ENCODE data around the gene PRKAG2. TPM values are rescaled to one million over a fixed set of nuclear protein-coding genes. Genes with fewer than 3 reads are reported as not detected.

PRKAG2 gene
- total and polyA plus RNA-seq, 2 experiments from 2014 or later, result 9.1 to 14.9 TPM

DNA sequence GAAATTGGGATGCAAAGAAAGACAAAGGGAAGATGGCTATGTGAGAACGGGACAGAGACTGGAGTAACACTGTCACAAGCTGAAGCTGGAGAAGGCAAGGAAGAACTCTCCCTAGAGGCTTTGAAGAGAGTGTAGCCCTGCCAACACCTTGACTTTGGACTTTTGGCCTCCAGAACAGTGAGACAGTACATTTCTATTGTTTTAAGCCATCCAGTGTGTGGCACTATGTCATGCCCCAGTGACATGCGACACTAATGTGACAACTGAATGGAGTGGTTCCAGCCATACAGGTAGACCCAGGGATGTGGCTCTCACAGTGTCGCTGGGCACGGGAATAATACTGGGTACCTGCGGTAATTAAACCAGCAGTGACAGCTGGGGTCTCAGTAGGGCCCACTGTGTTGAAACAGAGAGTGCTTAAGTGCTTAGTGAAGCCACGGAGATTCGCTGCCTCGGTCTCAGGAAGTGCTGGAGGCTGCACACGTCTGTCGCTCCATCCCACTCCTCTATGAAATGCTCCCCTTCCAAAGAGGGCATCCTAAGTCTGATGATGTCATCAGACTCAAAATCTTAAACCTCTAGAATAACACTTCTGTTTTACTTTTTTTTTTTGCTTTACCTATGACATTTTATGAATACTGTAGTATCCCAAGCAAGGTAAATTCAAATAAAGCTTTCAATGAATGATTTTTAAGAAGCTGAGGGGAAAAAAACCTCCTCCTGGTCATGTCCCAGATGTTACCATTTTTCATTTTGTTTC lies 202.6 kb downstream of the PRKAG2 start:
- no peaks in the 10 kb centered on the region; the same call in 1 of the 2 replicates for H3K4me1 ChIP-seq (ENCODE audit: insufficient read depth)
- DNase-seq (ENCODE audit: low spot score) (no peak), ATAC-seq (no peak)
- no peak overlapping the region for H3K4me2 ChIP-seq
- TF ChIP-seq NANOG (IDR thresholded peaks at IDR 0.05; ENCODE audit: borderline replicate concordance), result no peak
- no peak for TF ChIP-seq CREB1 (CRISPR knock-in tag; IDR thresholded peaks at IDR 0.05; ENCODE audit: low read depth)
- TF ChIP-seq, protein P1, sequence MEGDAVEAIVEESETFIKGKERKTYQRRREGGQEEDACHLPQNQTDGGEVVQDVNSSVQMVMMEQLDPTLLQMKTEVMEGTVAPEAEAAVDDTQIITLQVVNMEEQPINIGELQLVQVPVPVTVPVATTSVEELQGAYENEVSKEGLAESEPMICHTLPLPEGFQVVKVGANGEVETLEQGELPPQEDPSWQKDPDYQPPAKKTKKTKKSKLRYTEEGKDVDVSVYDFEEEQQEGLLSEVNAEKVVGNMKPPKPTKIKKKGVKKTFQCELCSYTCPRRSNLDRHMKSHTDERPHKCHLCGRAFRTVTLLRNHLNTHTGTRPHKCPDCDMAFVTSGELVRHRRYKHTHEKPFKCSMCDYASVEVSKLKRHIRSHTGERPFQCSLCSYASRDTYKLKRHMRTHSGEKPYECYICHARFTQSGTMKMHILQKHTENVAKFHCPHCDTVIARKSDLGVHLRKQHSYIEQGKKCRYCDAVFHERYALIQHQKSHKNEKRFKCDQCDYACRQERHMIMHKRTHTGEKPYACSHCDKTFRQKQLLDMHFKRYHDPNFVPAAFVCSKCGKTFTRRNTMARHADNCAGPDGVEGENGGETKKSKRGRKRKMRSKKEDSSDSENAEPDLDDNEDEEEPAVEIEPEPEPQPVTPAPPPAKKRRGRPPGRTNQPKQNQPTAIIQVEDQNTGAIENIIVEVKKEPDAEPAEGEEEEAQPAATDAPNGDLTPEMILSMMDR (conservative IDR thresholded peaks at IDR 0.05; ENCODE audit: low read depth in 2 of 2), result no peak
- TF ChIP-seq, protein P2, sequence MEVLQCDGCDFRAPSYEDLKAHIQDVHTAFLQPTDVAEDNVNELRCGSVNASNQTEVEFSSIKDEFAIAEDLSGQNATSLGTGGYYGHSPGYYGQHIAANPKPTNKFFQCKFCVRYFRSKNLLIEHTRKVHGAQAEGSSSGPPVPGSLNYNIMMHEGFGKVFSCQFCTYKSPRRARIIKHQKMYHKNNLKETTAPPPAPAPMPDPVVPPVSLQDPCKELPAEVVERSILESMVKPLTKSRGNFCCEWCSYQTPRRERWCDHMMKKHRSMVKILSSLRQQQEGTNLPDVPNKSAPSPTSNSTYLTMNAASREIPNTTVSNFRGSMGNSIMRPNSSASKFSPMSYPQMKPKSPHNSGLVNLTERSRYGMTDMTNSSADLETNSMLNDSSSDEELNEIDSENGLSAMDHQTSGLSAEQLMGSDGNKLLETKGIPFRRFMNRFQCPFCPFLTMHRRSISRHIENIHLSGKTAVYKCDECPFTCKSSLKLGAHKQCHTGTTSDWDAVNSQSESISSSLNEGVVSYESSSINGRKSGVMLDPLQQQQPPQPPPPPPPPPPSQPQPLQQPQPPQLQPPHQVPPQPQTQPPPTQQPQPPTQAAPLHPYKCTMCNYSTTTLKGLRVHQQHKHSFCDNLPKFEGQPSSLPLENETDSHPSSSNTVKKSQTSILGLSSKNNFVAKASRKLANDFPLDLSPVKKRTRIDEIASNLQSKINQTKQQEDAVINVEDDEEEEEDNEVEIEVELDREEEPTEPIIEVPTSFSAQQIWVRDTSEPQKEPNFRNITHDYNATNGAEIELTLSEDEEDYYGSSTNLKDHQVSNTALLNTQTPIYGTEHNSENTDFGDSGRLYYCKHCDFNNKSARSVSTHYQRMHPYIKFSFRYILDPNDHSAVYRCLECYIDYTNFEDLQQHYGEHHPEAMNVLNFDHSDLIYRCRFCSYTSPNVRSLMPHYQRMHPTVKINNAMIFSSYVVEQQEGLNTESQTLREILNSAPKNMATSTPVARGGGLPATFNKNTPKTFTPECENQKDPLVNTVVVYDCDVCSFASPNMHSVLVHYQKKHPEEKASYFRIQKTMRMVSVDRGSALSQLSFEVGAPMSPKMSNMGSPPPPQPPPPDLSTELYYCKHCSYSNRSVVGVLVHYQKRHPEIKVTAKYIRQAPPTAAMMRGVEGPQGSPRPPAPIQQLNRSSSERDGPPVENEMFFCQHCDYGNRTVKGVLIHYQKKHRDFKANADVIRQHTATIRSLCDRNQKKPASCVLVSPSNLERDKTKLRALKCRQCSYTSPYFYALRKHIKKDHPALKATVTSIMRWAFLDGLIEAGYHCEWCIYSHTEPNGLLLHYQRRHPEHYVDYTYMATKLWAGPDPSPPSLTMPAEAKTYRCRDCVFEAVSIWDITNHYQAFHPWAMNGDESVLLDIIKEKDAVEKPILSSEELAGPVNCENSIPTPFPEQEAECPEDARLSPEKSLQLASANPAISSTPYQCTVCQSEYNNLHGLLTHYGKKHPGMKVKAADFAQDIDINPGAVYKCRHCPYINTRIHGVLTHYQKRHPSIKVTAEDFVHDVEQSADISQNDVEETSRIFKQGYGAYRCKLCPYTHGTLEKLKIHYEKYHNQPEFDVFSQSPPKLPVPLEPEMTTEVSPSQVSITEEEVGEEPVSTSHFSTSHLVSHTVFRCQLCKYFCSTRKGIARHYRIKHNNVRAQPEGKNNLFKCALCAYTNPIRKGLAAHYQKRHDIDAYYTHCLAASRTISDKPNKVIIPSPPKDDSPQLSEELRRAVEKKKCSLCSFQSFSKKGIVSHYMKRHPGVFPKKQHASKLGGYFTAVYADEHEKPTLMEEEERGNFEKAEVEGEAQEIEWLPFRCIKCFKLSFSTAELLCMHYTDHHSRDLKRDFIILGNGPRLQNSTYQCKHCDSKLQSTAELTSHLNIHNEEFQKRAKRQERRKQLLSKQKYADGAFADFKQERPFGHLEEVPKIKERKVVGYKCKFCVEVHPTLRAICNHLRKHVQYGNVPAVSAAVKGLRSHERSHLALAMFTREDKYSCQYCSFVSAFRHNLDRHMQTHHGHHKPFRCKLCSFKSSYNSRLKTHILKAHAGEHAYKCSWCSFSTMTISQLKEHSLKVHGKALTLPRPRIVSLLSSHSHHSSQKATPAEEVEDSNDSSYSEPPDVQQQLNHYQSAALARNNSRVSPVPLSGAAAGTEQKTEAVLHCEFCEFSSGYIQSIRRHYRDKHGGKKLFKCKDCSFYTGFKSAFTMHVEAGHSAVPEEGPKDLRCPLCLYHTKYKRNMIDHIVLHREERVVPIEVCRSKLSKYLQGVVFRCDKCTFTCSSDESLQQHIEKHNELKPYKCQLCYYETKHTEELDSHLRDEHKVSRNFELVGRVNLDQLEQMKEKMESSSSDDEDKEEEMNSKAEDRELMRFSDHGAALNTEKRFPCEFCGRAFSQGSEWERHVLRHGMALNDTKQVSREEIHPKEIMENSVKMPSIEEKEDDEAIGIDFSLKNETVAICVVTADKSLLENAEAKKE (CRISPR knock-in tag; IDR thresholded peaks at IDR 0.05), result no peak
- no peak for TF ChIP-seq STAT1 (IDR thresholded peaks at IDR 0.05; ENCODE audit: unreplicated experiment)
- TF ChIP-seq JUNB (IDR thresholded peaks at IDR 0.05; ENCODE audit: unreplicated experiment), result no peak
- TF ChIP-seq, protein P3, sequence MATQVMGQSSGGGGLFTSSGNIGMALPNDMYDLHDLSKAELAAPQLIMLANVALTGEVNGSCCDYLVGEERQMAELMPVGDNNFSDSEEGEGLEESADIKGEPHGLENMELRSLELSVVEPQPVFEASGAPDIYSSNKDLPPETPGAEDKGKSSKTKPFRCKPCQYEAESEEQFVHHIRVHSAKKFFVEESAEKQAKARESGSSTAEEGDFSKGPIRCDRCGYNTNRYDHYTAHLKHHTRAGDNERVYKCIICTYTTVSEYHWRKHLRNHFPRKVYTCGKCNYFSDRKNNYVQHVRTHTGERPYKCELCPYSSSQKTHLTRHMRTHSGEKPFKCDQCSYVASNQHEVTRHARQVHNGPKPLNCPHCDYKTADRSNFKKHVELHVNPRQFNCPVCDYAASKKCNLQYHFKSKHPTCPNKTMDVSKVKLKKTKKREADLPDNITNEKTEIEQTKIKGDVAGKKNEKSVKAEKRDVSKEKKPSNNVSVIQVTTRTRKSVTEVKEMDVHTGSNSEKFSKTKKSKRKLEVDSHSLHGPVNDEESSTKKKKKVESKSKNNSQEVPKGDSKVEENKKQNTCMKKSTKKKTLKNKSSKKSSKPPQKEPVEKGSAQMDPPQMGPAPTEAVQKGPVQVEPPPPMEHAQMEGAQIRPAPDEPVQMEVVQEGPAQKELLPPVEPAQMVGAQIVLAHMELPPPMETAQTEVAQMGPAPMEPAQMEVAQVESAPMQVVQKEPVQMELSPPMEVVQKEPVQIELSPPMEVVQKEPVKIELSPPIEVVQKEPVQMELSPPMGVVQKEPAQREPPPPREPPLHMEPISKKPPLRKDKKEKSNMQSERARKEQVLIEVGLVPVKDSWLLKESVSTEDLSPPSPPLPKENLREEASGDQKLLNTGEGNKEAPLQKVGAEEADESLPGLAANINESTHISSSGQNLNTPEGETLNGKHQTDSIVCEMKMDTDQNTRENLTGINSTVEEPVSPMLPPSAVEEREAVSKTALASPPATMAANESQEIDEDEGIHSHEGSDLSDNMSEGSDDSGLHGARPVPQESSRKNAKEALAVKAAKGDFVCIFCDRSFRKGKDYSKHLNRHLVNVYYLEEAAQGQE (IDR thresholded peaks at IDR 0.05; ENCODE audit: unreplicated experiment), result no peak
- TF ChIP-seq ZNF331 (CRISPR knock-in tag; IDR thresholded peaks at IDR 0.05; ENCODE audit: low read depth), result no peak
- TF ChIP-seq POLR2AphosphoS5 (IDR thresholded peaks at IDR 0.05; ENCODE audit: low read depth), result no peak
- peaks cover 3% of the 10 kb centered on the region; the same call in 1 of the 3 replicates for H3K9me3 Mint-ChIP-seq
- H3K4me3 Mint-ChIP-seq, result no peak overlapping the region
- no peak overlapping the region for H3K4me3 ChIP-seq
- H3F3A ChIP-seq (replicated peaks; ENCODE audit: low read depth), result no peaks in the 10 kb centered on the region
- no peak overlapping the region for H3K27ac ChIP-seq (ENCODE audit: low read depth)
- H4K20me1 ChIP-seq (replicated peaks; ENCODE audit: insufficient read depth), result no peaks in the 10 kb centered on the region
- H3K36me3 ChIP-seq (ENCODE audit: insufficient read depth), result no peaks in the 10 kb centered on the region
- H3K27me3 ChIP-seq (ENCODE audit: insufficient read depth), result no peaks in the 10 kb centered on the region
- no peak overlapping the region for H2AFZ ChIP-seq
- no peaks in the 10 kb centered on the region for H3K79me2 ChIP-seq (replicated peaks; ENCODE audit: insufficient read depth)
- peaks cover 6% of the 10 kb centered on the region for H3K27me3 Mint-ChIP-seq (ENCODE audit: insufficient read depth, low read depth, poor library complexity)
- no peaks in the 10 kb centered on the region; the same call in 2 of the 3 replicates for H3K36me3 Mint-ChIP-seq (ENCODE audit: low read depth)
- H3K9me2 ChIP-seq (ENCODE audit: insufficient read depth), result no peaks in the 10 kb centered on the region
- H3K27ac Mint-ChIP-seq, result no peak overlapping the region
- H3K4me1 Mint-ChIP-seq, result peaks cover 22% of the 10 kb centered on the region
